OCI-LY1 (cell line): ENCODE data around the gene TRIM36.

Experiments
- H2AFZ ChIP-seq: fragments of 200-600 bp; sonication (generic), shearing (Covaris generic); 2 replicates; pipeline ENCODE4 v1.6.0; 2014; ENCODE audit warnings: antibody characterized with exemption, mild to moderate bottlenecking, low read length
- H3F3A ChIP-seq: fragments of 200-600 bp; sonication (generic), shearing (Covaris generic); 2 replicates; pipeline ENCODE4 v1.6.0; 2014; ENCODE audit warnings: mild to moderate bottlenecking, antibody characterized with exemption, low read length, moderate library complexity; ENCODE audit not compliant: insufficient read depth
- H3K27ac ChIP-seq: fragments of 200-600 bp; sonication (generic); 2 replicates; pipeline ENCODE4 v1.5.1; 2014; ENCODE audit warnings: low read length, mixed run types, mild to moderate bottlenecking, low read depth; ENCODE audit not compliant: poor library complexity, severe bottlenecking
- H3K27me3 ChIP-seq: fragments of 200-600 bp; sonication (generic); 2 replicates; pipeline ENCODE4 v1.6.0; 2014; ENCODE audit warnings: antibody characterized with exemption, mild to moderate bottlenecking, low read length, moderate library complexity; ENCODE audit not compliant: insufficient read depth
- H3K36me3 ChIP-seq: fragments of 200-600 bp; sonication (generic); 2 replicates; pipeline ENCODE4 v1.6.1; 2014; ENCODE audit warnings: mild to moderate bottlenecking, antibody characterized with exemption, low read length, moderate library complexity, mixed read lengths; ENCODE audit not compliant: insufficient read depth
- H3K4me1 ChIP-seq: fragments of 200-600 bp; sonication (generic); 2 replicates; pipeline ENCODE4 v1.5.1; 2014; ENCODE audit warnings: mild to moderate bottlenecking, low read length, moderate library complexity; ENCODE audit not compliant: insufficient read depth, severe bottlenecking
- H3K4me2 ChIP-seq: fragments of 200-600 bp; sonication (generic), shearing (Covaris generic); 2 replicates; pipeline ENCODE4 v1.6.1; 2014; ENCODE audit warnings: low read length
- H3K4me3 ChIP-seq: fragments of 200-600 bp; sonication (generic); 2 replicates; pipeline ENCODE4 v1.5.1; 2014; ENCODE audit warnings: low read length, low read depth, mild to moderate bottlenecking, mixed read lengths; ENCODE audit not compliant: poor library complexity, severe bottlenecking
- H3K79me2 ChIP-seq: fragments of 200-600 bp; shearing (Covaris generic); 2 replicates; pipeline ENCODE4 v1.6.1; 2016; ENCODE audit warnings: mixed run types, low read length, mixed read lengths; ENCODE audit not compliant: insufficient read depth
- H3K9ac ChIP-seq: fragments of 200-600 bp; sonication (generic), shearing (Covaris generic); 2 replicates; pipeline ENCODE4 v1.6.1; 2014; ENCODE audit warnings: mild to moderate bottlenecking, low read length, mixed read lengths
- H3K9me2 ChIP-seq: fragments of 200-600 bp; sonication (generic), shearing (Covaris generic); 2 replicates; pipeline ENCODE4 v1.6.1; 2014; ENCODE audit warnings: low read depth, mild to moderate bottlenecking, low read length, mixed read lengths
- H3K9me3 ChIP-seq: fragments of 200-600 bp; shearing (Covaris generic); 2 replicates; pipeline ENCODE4 v1.6.1; 2014; ENCODE audit warnings: low read length, mixed read lengths
- H4K20me1 ChIP-seq: fragments of 200-600 bp; sonication (generic), shearing (Covaris generic); 2 replicates; pipeline ENCODE4 v1.6.0; 2016; ENCODE audit warnings: mild to moderate bottlenecking, low read length; ENCODE audit not compliant: insufficient read depth
- EZH2 ChIP-seq: fragments of 200-600 bp; sonication (generic), shearing (Covaris generic); IDR thresholded peaks from 2 replicates; pipeline ENCODE4 v1.8.0; 2017; ENCODE audit warnings: borderline replicate concordance, mixed run types, mild to moderate bottlenecking, antibody characterized with exemption, low read length, moderate library complexity, mixed read lengths
- TF ChIP-seq, protein P1 (sequence below): fragments of 200-600 bp; sonication (generic), shearing (Covaris generic); IDR thresholded peaks from 2 replicates; pipeline ENCODE4 v1.5.1; 2017; ENCODE audit warnings: mild to moderate bottlenecking, antibody characterized with exemption, low read length, moderate library complexity, mixed read lengths

TRIM36 gene

DNA sequence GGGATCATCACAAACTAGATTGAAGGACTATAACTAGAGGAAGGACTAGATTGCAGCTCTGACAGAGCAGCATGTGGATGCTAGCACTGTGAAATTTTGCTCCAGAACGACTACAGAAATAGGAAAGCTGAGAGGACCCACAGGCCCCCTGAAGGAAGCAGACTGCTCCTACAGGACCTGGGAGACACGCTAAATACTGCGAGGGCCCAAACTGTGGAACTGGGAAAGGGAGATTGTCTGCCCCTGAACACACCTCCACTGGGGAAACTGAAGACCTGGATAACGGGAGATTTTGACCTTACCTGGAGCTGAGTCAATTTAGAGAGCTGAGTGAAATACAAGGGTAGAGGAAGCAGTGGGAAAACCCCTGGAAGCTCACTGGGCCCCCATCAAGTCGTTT, 19.2 kb downstream of the TRIM36 start:
- H3K79me2 ChIP-seq: no peaks in the 10 kb centered on the region
- no peaks in the 10 kb centered on the region for H4K20me1 ChIP-seq
- no peaks in the 10 kb centered on the region for H3K36me3 ChIP-seq
- H3K9me3 ChIP-seq: no peaks in the 10 kb centered on the region
- TF ChIP-seq, protein P1, sequence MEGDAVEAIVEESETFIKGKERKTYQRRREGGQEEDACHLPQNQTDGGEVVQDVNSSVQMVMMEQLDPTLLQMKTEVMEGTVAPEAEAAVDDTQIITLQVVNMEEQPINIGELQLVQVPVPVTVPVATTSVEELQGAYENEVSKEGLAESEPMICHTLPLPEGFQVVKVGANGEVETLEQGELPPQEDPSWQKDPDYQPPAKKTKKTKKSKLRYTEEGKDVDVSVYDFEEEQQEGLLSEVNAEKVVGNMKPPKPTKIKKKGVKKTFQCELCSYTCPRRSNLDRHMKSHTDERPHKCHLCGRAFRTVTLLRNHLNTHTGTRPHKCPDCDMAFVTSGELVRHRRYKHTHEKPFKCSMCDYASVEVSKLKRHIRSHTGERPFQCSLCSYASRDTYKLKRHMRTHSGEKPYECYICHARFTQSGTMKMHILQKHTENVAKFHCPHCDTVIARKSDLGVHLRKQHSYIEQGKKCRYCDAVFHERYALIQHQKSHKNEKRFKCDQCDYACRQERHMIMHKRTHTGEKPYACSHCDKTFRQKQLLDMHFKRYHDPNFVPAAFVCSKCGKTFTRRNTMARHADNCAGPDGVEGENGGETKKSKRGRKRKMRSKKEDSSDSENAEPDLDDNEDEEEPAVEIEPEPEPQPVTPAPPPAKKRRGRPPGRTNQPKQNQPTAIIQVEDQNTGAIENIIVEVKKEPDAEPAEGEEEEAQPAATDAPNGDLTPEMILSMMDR: no peak
- no peak for TF ChIP-seq EZH2
- H2AFZ ChIP-seq: no peak overlapping the region
- H3K9me2 ChIP-seq: no peaks in the 10 kb centered on the region
- H3K9ac ChIP-seq: no peak overlapping the region
- no peaks in the 10 kb centered on the region for H3K27me3 ChIP-seq
- H3K4me3 ChIP-seq: no peak overlapping the region
- no peaks in the 10 kb centered on the region for H3K4me1 ChIP-seq
- no peak overlapping the region for H3K27ac ChIP-seq
- H3F3A ChIP-seq: no peaks in the 10 kb centered on the region
- no peak overlapping the region for H3K4me2 ChIP-seq

GRCh38 chr5:115147052-115147451, 22.7 kb downstream of the TRIM36 start:
- Histone ChIP-seq H3K9me3 (no peaks in the 10 kb centered on the region), H3K79me2 (no peaks in the 10 kb centered on the region), H3K4me1 (no peaks in the 10 kb centered on the region), H4K20me1 (no peaks in the 10 kb centered on the region), H3K9me2 (no peaks in the 10 kb centered on the region), H3K36me3 (no peaks in the 10 kb centered on the region), H2AFZ (no peak overlapping the region), H3K4me3 (no peak overlapping the region), H3K27me3 (no peaks in the 10 kb centered on the region), H3F3A (no peaks in the 10 kb centered on the region), H3K4me2 (no peak overlapping the region), H3K27ac (no peak overlapping the region), H3K9ac (no peak overlapping the region)
- TF ChIP-seq, protein P1: no peak
- no peak for TF ChIP-seq EZH2

- no peak overlapping the region for H2AFZ ChIP-seq
- no peaks in the 10 kb centered on the region for H4K20me1 ChIP-seq
- H3K4me3 ChIP-seq: no peak overlapping the region
- H3F3A ChIP-seq: no peaks in the 10 kb centered on the region
- no peak overlapping the region for H3K4me2 ChIP-seq
- H3K27me3 ChIP-seq: no peaks in the 10 kb centered on the region
- no peak for TF ChIP-seq EZH2
- TF ChIP-seq, protein P1: no peak
- no peak overlapping the region for H3K27ac ChIP-seq
- H3K9me2 ChIP-seq: no peaks in the 10 kb centered on the region
- H3K36me3 ChIP-seq: no peaks in the 10 kb centered on the region
- no peaks in the 10 kb centered on the region for H3K79me2 ChIP-seq
- H3K9me3 ChIP-seq: no peaks in the 10 kb centered on the region
- H3K9ac ChIP-seq: no peak overlapping the region
- no peaks in the 10 kb centered on the region for H3K4me1 ChIP-seq
These were observed 33.4 kb downstream of the TRIM36 start for GRCh38 chr5:115136294-115136693.
